NCI-H1417 (cell line): Measurements from ENCODE around the gene CNGA1.
"Not testable (repeated sequence)": the region's sequence is repeated elsewhere in the genome, so short reads cannot be mapped to it uniquely, and the experiment has no call there.

Source experiments
- DNase-seq, 3 experiments: peaks; one replicate each; lab custom pipeline; 2025; lab: John Stamatoyannopoulos, UW

Gene CNGA1

GRCh38 chr4:48030470-48030869 is 14.0 kb upstream of the CNGA1 start:
- DNase-seq = no peak

- no peak for DNase-seq
Observed at GRCh38 chr4:48028696-48029095, 12.2 kb upstream of the CNGA1 start.

DNA sequence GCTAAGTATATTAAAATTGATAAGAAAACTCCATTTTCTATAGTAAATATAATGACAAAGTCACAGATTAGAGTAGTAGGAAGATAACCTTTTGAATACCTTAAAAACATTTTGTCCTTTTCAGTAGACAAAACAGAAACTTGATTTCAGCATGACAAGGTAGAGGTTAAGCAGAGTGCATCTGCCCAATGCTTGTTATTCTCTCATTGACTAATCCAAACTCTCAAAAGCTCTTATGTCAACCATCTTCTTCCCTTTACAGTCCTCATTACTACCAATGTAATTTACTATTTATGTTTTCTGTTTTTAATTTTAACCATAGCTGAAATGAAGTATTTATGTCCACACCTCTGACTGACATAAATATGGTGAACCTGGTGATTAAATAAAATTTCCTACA is 11.2 kb upstream of the CNGA1 start:
- DNase-seq = no peak

- peak in 1 of 3 experiments; percentile 28 for DNase-seq
Observed at GRCh38 chr4:48025005-48025404, 8.5 kb upstream of the CNGA1 start.

- DNase-seq = no peak
Observed at GRCh38 chr4:48024522-48024921, 8.0 kb upstream of the CNGA1 start.

GRCh38 chr4:48022192-48022799 is 5.8 kb upstream of the CNGA1 start:
- DNase-seq = no peak

DNA sequence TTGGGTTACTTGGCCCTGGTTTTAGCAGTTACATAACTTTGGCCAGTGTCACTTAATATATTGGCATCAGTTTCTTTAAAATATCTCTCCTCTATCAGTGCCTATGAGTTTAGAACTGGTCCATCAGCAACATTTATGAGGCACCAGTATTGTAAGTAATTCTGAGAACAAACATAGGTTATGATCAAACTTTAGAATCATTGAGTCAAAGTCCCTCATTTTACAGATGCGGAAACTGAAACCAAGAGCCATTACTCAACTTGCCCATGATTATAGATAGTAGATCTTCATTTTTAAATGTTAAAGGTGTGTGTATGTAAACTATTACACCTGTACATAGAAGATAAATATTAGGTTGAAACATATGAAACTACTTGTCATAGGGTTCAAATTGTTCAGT is 4.6 kb upstream of the CNGA1 start:
- no peak for DNase-seq

DNA sequence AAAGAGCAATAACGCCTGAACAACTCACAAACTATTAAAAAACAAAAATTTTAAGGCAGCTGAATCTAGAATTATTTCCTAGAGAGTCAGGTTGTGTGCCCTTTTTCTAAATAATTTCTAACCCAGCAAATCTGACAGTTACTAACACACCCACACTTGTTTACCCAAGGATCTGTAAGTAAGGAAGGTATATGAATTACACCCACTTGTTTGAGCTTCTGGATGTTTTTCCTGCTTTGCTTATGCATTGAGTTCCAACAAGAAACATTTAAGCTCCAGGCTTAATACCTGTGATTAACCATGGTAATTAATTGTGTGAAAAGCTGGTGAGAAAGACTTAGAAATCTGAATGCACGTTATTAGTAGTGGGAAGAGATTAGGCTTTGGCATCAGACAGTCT is 1.6 kb upstream of the CNGA1 start:
- DNase-seq = peak in 1 of 3 experiments; percentile 13

DNA sequence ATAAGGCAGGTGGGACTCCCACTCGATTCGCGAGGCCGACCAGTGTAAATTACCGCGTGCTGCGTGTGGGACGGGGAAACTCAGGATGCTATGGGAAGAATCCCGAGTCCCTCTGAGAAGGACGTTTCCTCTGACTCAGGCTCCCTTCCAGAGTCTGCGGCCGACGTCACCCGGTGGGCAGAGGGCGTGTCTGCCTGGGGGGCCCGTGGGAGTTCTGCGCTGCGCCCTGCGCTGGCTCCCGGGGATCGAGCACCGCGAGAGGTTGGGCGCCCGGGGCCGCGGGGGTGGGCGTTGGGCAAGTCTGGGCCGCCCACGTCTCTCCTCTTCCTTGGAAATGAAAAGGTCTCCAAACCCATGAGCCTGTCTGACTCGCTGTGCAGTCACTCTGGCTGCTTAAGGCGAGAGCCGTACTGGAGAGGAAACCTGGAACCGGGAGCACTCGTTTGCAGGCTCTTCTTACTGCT is 659 bp upstream of the CNGA1 start:
- peak in 2 of 3 experiments; percentile 59 to 63 for DNase-seq

GRCh38 chr4:48015678-48016077 is 803 bp downstream of the CNGA1 start:
- DNase-seq = no peak

GRCh38 chr4:48015216-48015615 is 1.3 kb downstream of the CNGA1 start:
- DNase-seq = no peak

GRCh38 chr4:48012824-48013223 is 3.7 kb downstream of the CNGA1 start:
- DNase-seq = no peak

DNA sequence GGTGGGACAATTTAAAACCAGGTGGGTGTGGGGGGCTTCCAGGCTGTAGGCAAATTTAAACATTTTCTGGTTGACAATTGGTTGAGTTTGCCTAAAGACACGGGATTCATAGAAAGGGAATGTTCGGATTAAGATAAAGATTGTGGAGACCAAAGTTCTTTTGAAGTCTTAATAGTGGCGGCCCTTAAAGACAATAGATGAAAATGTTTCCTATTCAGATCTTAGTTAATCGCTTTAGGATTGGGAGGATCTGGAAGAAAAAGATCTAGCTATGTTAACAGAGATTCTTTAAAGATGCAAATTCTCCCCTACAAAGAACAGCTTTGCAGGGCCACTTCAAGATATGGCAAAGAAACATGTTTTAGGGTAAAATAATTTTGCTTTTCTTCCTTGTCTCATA is 4.8 kb downstream of the CNGA1 start:
- DNase-seq = no peak

GRCh38 chr4:48010906-48011305 is 5.6 kb downstream of the CNGA1 start:
- not testable (repeated sequence) for DNase-seq

DNA sequence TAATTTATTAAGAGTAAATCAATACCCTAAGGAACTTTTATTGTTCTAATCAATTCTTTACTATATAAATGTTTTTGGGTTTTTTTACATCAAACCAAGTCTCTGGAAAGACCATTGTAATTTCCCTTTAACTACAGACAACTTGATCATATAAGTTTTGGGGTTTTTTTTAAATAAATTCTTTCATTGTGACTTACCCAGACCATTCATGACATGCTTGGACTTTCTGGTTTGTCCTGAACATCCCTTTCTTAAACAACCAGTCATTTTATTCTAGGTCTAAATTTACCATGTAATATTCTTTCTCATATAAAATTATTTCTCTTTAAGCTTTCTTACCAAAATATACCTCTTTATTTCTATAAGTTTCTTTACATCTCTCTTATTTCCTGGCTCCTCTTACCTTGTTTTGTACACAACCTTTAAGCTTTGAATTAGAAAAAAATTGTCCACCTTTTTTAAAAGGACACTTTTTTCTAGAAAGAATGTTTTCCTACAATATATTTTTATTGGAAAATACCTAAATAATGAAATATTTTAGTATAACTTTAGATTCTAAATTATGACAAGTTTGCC is 8.4 kb downstream of the CNGA1 start:
- peak in 1 of 3 experiments; percentile 4 for DNase-seq

GRCh38 chr4:48005781-48006180 is 10.7 kb downstream of the CNGA1 start:
- DNase-seq = no peak

DNA sequence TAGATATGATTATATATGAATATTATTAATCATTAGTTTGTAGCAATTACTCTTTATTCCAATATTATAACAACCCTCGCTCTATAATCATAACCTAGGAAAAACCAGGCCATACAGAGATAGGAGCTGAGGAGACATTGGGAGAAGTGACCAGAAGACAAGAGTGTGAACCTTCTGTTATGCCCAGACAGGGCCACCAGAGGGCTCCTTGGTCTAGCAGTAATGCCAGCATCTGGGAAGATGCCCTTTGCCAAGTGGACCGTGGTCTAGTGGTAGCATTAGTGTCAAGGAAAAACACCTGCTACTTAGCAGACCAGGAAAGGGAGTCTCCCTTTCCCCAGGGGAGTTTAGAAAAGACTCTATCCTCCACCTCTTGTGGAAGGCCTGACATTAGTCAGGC is 12.9 kb downstream of the CNGA1 start:
- DNase-seq = peak in 2 of 3 experiments; percentile 3 to 48

- no peak for DNase-seq
Observed at GRCh38 chr4:48002267-48002666, 14.2 kb downstream of the CNGA1 start.

GRCh38 chr4:47996021-47996420 is 20.5 kb downstream of the CNGA1 start:
- no peak for DNase-seq

DNA sequence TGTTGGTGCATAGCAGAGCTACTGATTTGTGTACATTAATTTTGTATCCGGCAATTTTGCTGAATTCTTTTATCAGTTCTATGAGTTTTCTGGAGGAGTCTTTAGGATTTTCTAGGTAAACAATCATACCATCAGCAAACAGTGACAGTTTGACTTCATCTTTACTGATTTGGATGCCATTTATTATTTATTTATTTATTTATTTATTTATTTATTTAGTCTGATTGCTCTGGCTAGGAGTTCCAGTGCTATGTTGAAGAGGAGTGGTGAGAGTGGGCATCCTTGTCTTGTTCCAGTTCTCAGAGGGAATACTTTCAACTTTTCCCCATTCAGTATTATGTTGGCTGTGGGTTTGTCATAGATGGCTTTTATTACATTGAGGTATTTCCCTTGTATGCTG is 24.0 kb downstream of the CNGA1 start:
- not testable (repeated sequence) for DNase-seq

- DNase-seq = no peak
Observed at GRCh38 chr4:47990145-47990544, 26.3 kb downstream of the CNGA1 start.

GRCh38 chr4:47974566-47974965 is 41.9 kb downstream of the CNGA1 start:
- DNase-seq = no peak

DNA sequence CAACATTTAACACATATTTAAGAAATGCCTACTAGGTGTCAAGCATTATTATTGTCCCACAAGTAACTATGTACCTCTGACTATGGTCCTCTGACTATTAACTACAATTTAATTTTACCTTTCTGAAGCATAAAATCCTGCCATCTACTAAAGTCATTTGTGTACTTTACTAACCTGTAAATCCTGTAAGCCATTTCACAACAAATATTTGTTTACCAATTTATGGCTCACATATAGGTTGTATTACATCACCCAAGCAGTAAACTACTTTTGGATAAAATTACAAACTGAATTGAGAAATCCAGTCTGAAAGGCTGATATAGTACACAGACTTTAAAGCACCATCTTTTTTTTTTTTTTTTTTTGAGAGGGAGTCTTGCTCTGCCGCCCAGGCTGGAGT is 43.8 kb downstream of the CNGA1 start:
- DNase-seq = no peak

DNA sequence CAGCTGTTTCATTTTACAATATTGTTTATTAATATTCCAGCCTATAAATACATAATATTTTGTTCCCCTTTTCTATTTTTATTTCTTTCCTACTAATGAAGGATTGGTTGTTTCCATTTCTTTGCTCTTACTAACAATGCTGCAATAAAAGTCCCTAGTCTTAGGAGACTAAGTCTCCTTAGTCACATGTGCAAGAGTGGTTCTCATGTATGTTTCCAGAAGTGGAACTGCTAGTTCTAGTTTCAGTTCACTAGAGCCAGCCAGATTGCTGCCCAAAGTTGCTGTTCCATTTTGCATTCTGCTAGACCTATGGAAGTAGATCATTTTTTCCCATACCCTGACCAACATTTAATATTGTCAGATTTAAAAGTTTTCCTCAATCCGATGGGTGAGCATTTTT is 44.3 kb downstream of the CNGA1 start:
- no peak for DNase-seq
